Neural cell (in vitro differentiated cells): ENCODE results near the gene FAM171A1. TPM values are rescaled to one million over a fixed set of nuclear protein-coding genes. Genes with fewer than 3 reads are reported as not detected.

Source experiments
- H2AFZ ChIP-seq: fragments of 200-600, 300-800 bp; sonication (generic), shearing (Covaris generic); 2 replicates; pipeline ENCODE4 v1.6.0; 2014; ENCODE audit warnings: low read depth, mild to moderate bottlenecking, antibody characterized with exemption, low read length, moderate library complexity
- H3F3A ChIP-seq: fragments of 200-600 bp; shearing (Covaris generic); 2 replicates; pipeline ENCODE4 v1.6.1; 2016; ENCODE audit warnings: mild to moderate bottlenecking, moderate library complexity, mixed read lengths, antibody characterized with exemption, low read length; ENCODE audit not compliant: insufficient read depth, poor library complexity, severe bottlenecking
- H3K27ac ChIP-seq: fragments of 200-600, 300-800 bp; sonication (generic), shearing (Covaris generic); 2 replicates; pipeline ENCODE4 v1.5.1; 2014; ENCODE audit warnings: mild to moderate bottlenecking, low read length, moderate library complexity
- H3K27me3 ChIP-seq: fragments of 300-800, 200-600 bp; sonication (generic), shearing (Covaris generic); 2 replicates; pipeline ENCODE4 v1.6.0; 2014; ENCODE audit warnings: mild to moderate bottlenecking, low read depth, low read length, moderate library complexity; ENCODE audit not compliant: insufficient read depth
- H3K36me3 ChIP-seq: fragments of 300-800, 200-600 bp; sonication (generic), shearing (Covaris generic); 2 replicates; pipeline ENCODE4 v1.5.1; 2014; ENCODE audit warnings: mild to moderate bottlenecking, antibody characterized with exemption, low read length, moderate library complexity; ENCODE audit not compliant: insufficient read depth
- H3K4me2 ChIP-seq: fragments of 300-800, 200-600 bp; sonication (generic), shearing (Covaris generic); 2 replicates; pipeline ENCODE4 v1.6.0; 2014; ENCODE audit warnings: mild to moderate bottlenecking, low read length
- H3K4me3 ChIP-seq: fragments of 300-800, 200-600 bp; sonication (generic), shearing (Covaris generic); 2 replicates; pipeline ENCODE4 v1.5.1; 2014; ENCODE audit warnings: mild to moderate bottlenecking, low read length, moderate library complexity
- H3K79me2 ChIP-seq: fragments of 200-600 bp; shearing (Covaris generic); replicated peaks from 2 replicates; pipeline ENCODE4 v1.6.0; 2014; ENCODE audit warnings: mild to moderate bottlenecking, low read length, moderate library complexity; ENCODE audit not compliant: insufficient read depth
- H3K9ac ChIP-seq: fragments of 300-800, 200-600 bp; sonication (generic), shearing (Covaris generic); 2 replicates; pipeline ENCODE4 v1.6.1; 2016; ENCODE audit warnings: mild to moderate bottlenecking, low read length, mixed read lengths
- H3K9me2 ChIP-seq: fragments of 200-600 bp; shearing (Covaris generic); 2 replicates; pipeline ENCODE4 v1.6.1; 2016; ENCODE audit warnings: mild to moderate bottlenecking, low read length, mixed read lengths; ENCODE audit not compliant: insufficient read depth
- H3K9me3 ChIP-seq: fragments of 200-600, 300-800 bp; sonication (generic), shearing (Covaris generic); 2 replicates; pipeline ENCODE4 v1.6.1; 2016; ENCODE audit warnings: mild to moderate bottlenecking, mixed run types, low read length, moderate library complexity, mixed read lengths
- H4K20me1 ChIP-seq: fragments of 200-600 bp; shearing (Covaris generic); 2 replicates; pipeline ENCODE4 v1.6.1; 2016; ENCODE audit warnings: mild to moderate bottlenecking, mixed run types; ENCODE audit not compliant: insufficient read depth
- EP300 ChIP-seq: fragments of 450-650 bp; conservative IDR thresholded peaks from 2 replicates; pipeline ENCODE4 v1.6.1; 2014; ENCODE audit warnings: antibody characterized with exemption, mild to moderate bottlenecking, moderate library complexity; ENCODE audit not compliant: poor library complexity, severe bottlenecking
- EZH2 ChIP-seq: fragments of 200-600, 300-800 bp; shearing (Covaris generic), sonication (generic); IDR thresholded peaks from 2 replicates; pipeline ENCODE4 v1.6.1; 2014; ENCODE audit warnings: antibody characterized with exemption, low read length, borderline replicate concordance, mild to moderate bottlenecking; ENCODE audit not compliant: insufficient read depth, poor library complexity, severe bottlenecking
- MXI1 ChIP-seq: fragments of 450-650 bp; conservative IDR thresholded peaks from 2 replicates; pipeline ENCODE4 v1.6.1; 2014; ENCODE audit warnings: antibody characterized with exemption, mild to moderate bottlenecking; ENCODE audit not compliant: poor library complexity, severe bottlenecking
- POLR2AphosphoS5 ChIP-seq: IDR thresholded peaks from 2 replicates; pipeline ENCODE4 v1.6.1; 2012
- RAD21 ChIP-seq: fragments of 450-650 bp; conservative IDR thresholded peaks from 2 replicates; pipeline ENCODE4 v1.6.1; 2014; ENCODE audit warnings: antibody characterized with exemption, mild to moderate bottlenecking, moderate library complexity
- SMC3 ChIP-seq: fragments of 450-650 bp; conservative IDR thresholded peaks from 2 replicates; pipeline ENCODE4 v1.6.1; 2014; ENCODE audit warnings: antibody characterized with exemption, mild to moderate bottlenecking, moderate library complexity; ENCODE audit not compliant: poor library complexity
- TAF1 ChIP-seq: IDR thresholded peaks from 2 replicates; pipeline ENCODE4 v1.6.1; 2012; ENCODE audit warnings: low read depth
- polyA plus RNA-seq: library from polyadenylated mRNA; depleted of rRNA; stranded (reverse); fragments of >200 nt; gene quantifications from 2 replicates; pipeline ENCODE4 v1.2.3, GENCODE V29; 2014
- TF ChIP-seq, protein P1 (sequence below): IDR thresholded peaks from 2 replicates; pipeline ENCODE4 v1.6.1; 2012; ENCODE audit warnings: borderline replicate concordance
- TF ChIP-seq, protein P2 (sequence below): fragments of 450-650 bp; IDR thresholded peaks from 2 replicates; pipeline ENCODE4 v1.5.1; 2014; ENCODE audit warnings: antibody characterized with exemption, mild to moderate bottlenecking, moderate library complexity; ENCODE audit not compliant: poor library complexity, severe bottlenecking

Gene FAM171A1
- polyA plus RNA-seq, 1 donor from 2014 or later = 28.8 TPM

DNA sequence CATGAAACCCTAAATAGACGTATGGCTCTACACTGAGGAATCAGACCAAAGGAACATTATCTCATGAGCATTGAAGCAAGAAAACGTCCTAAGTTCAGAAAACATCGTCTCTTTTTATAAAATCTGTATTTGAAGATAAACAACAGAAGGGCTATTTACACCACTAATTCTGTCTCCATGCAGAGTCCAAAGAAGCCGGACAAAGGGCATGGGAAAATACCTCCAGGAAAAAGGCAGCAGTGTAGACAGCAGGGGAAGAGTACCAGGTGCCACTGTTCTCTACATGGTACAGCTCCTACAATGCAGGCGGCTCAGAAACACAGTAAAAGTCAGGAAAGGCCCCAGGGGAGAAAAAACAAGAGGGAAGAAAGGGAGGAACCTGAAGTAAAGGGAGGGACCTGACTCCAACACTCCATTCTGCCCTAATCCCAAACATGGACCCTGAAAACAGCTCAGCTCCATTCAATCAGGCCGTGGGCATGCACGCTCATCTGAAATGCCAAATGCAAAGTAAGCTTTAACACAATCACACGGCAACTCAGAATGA lies 17.5 kb downstream of the FAM171A1 start:
- TF ChIP-seq EZH2 = no peak
- no peak for TF ChIP-seq MXI1
- TF ChIP-seq RAD21 = no peak
- no peak for TF ChIP-seq POLR2AphosphoS5
- TF ChIP-seq, protein P1, sequence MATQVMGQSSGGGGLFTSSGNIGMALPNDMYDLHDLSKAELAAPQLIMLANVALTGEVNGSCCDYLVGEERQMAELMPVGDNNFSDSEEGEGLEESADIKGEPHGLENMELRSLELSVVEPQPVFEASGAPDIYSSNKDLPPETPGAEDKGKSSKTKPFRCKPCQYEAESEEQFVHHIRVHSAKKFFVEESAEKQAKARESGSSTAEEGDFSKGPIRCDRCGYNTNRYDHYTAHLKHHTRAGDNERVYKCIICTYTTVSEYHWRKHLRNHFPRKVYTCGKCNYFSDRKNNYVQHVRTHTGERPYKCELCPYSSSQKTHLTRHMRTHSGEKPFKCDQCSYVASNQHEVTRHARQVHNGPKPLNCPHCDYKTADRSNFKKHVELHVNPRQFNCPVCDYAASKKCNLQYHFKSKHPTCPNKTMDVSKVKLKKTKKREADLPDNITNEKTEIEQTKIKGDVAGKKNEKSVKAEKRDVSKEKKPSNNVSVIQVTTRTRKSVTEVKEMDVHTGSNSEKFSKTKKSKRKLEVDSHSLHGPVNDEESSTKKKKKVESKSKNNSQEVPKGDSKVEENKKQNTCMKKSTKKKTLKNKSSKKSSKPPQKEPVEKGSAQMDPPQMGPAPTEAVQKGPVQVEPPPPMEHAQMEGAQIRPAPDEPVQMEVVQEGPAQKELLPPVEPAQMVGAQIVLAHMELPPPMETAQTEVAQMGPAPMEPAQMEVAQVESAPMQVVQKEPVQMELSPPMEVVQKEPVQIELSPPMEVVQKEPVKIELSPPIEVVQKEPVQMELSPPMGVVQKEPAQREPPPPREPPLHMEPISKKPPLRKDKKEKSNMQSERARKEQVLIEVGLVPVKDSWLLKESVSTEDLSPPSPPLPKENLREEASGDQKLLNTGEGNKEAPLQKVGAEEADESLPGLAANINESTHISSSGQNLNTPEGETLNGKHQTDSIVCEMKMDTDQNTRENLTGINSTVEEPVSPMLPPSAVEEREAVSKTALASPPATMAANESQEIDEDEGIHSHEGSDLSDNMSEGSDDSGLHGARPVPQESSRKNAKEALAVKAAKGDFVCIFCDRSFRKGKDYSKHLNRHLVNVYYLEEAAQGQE = no peak
- no peak for TF ChIP-seq SMC3
- no peak for TF ChIP-seq EP300
- no peak for TF ChIP-seq TAF1
- TF ChIP-seq, protein P2, sequence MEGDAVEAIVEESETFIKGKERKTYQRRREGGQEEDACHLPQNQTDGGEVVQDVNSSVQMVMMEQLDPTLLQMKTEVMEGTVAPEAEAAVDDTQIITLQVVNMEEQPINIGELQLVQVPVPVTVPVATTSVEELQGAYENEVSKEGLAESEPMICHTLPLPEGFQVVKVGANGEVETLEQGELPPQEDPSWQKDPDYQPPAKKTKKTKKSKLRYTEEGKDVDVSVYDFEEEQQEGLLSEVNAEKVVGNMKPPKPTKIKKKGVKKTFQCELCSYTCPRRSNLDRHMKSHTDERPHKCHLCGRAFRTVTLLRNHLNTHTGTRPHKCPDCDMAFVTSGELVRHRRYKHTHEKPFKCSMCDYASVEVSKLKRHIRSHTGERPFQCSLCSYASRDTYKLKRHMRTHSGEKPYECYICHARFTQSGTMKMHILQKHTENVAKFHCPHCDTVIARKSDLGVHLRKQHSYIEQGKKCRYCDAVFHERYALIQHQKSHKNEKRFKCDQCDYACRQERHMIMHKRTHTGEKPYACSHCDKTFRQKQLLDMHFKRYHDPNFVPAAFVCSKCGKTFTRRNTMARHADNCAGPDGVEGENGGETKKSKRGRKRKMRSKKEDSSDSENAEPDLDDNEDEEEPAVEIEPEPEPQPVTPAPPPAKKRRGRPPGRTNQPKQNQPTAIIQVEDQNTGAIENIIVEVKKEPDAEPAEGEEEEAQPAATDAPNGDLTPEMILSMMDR = no peak
- Histone ChIP-seq H3K27me3 (no peaks in the 10 kb centered on the region), H3K9ac (no peak overlapping the region), H3K9me2 (no peaks in the 10 kb centered on the region), H3K4me3 (no peak overlapping the region), H3K4me2 (no peak overlapping the region), H3F3A (no peaks in the 10 kb centered on the region), H3K36me3 (no peaks in the 10 kb centered on the region), H4K20me1 (no peaks in the 10 kb centered on the region), H2AFZ (no peak overlapping the region), H3K27ac (no peak overlapping the region), H3K79me2 (peaks cover 40% of the 10 kb centered on the region), H3K9me3 (no peaks in the 10 kb centered on the region)

DNA sequence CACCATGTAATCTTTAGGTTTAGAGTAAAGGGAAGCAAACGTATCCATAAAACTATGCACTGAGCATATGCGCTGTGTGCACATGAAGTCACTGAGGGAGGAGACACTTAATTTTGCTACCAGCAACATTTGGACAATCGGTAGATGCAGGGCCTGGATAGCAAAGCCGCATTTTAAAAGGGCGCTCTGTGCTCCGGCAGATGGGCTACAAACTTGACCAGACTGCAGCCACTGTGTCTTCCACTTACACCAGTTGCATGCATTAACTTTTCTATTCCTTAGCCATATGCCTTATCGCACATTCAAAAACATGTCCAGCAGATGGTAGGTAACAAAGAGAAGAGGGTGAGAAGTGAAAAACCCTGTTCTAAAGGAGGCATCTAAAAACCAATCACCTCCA lies 18.3 kb downstream of the FAM171A1 start:
- no peak overlapping the region for H3K27ac ChIP-seq
- H4K20me1 ChIP-seq = no peaks in the 10 kb centered on the region
- no peak overlapping the region for H3K4me2 ChIP-seq
- H3K79me2 ChIP-seq = peaks cover 37% of the 10 kb centered on the region
- no peak overlapping the region for H3K9ac ChIP-seq
- TF ChIP-seq POLR2AphosphoS5 (no peak), EZH2 (no peak), EP300 (no peak), SMC3 (no peak), RAD21 (no peak), MXI1 (no peak)
- TF ChIP-seq, protein P1 = no peak
- TF ChIP-seq, protein P2 = no peak
- no peak overlapping the region for H2AFZ ChIP-seq
- no peaks in the 10 kb centered on the region for H3K9me3 ChIP-seq
- no peaks in the 10 kb centered on the region for H3K36me3 ChIP-seq
- no peaks in the 10 kb centered on the region for H3K9me2 ChIP-seq
- H3K4me3 ChIP-seq = no peak overlapping the region
- no peaks in the 10 kb centered on the region for H3F3A ChIP-seq
- H3K27me3 ChIP-seq = no peaks in the 10 kb centered on the region
